Mesothelial cell of epicardium (in vitro differentiated cells): Measurements from ENCODE around the gene RPS17. TPM values are rescaled to one million over a fixed set of nuclear protein-coding genes. Genes with fewer than 3 reads are reported as not detected.
"Not testable (repeated sequence)": the region's sequence is repeated elsewhere in the genome, so short reads cannot be mapped to it uniquely, and the experiment has no call there.

Experiments
- DNase-seq, 2 experiments: peaks; one replicate each; pipeline ENCODE4 v3.0.0; 2021; ENCODE audit warnings: low spot score in 2 of 2; ENCODE audit not compliant: unreplicated experiment in 2 of 2
- H3K27ac Mint-ChIP-seq: 2 replicates; pipeline ENCODE4 v1.8.0; 2021; ENCODE audit warnings: mixed read lengths
- H3K27me3 Mint-ChIP-seq: 2 replicates; pipeline ENCODE4 v1.8.0; 2021; ENCODE audit warnings: low read depth, mixed read lengths
- H3K36me3 Mint-ChIP-seq: 2 replicates; pipeline ENCODE4 v1.8.0; 2021; ENCODE audit warnings: mixed read lengths
- H3K4me1 Mint-ChIP-seq: 2 replicates; pipeline ENCODE4 v1.8.0; 2021; ENCODE audit warnings: mixed read lengths
- H3K4me3 Mint-ChIP-seq: 2 replicates; pipeline ENCODE4 v1.8.0; 2021; ENCODE audit warnings: mild to moderate bottlenecking, moderate library complexity, mixed read lengths
- H3K9me3 Mint-ChIP-seq: 2 replicates; pipeline ENCODE4 v1.8.0; 2021; ENCODE audit warnings: mixed read lengths
- CTCF ChIP-seq: fragments of 200-600 bp; sonication (generic); IDR thresholded peaks from one replicate; pipeline ENCODE4 v1.5.0; 2021; ENCODE audit warnings: antibody characterized with exemption; ENCODE audit not compliant: unreplicated experiment
- total RNA-seq: library from RNA; stranded (reverse); gene quantifications from 3 replicates; pipeline ENCODE4 v1.2.1, GENCODE V29; 2021

The RPS17 gene
- total RNA-seq, 1 donor from 2014 or later, result 1,564 TPM

DNA sequence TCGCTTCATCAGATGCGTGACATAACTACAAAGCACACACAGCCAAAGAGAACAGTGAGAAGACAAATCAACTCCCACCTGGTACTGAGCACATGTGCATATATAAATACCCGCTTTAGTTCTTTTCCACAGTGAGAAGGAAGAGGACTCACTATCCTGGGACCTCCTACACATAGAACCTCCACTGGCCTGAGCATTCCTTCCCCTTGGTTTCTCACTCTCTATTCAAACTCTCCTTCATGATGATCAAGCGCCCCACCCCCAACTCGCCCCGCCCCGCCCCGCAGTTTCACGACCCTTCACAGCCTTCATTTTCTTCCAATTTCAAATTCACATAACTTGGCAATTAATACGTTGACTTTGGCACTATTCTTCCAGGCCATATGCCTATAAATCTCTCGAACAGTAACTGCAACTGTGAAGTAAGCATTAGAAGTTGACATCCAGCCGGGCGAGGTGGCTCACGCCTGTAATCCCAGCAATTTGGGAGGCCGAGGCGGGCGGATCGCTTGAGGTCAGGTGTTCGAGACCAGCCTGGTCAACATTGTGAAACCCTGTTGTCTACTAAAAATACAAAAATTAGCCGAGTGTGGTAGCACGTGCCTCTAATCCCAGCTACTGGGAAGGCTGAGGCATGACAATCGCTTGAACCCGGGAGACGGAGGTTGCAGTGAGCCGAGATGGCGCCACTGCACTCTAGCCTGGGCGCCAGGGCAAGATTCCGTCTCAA lies 1.1 kb downstream of the RPS17 start:
- Mint-ChIP-seq H3K27ac (peak overlapping the region; percentile 92), H3K4me1 (peaks cover 39% of the 10 kb centered on the region), H3K4me3 (peak overlapping the region; percentile 94), H3K36me3 (peaks cover 24% of the 10 kb centered on the region), H3K27me3 (no peaks in the 10 kb centered on the region), H3K9me3 (no peaks in the 10 kb centered on the region)
- no peak for TF ChIP-seq CTCF
- no peak for DNase-seq

DNA sequence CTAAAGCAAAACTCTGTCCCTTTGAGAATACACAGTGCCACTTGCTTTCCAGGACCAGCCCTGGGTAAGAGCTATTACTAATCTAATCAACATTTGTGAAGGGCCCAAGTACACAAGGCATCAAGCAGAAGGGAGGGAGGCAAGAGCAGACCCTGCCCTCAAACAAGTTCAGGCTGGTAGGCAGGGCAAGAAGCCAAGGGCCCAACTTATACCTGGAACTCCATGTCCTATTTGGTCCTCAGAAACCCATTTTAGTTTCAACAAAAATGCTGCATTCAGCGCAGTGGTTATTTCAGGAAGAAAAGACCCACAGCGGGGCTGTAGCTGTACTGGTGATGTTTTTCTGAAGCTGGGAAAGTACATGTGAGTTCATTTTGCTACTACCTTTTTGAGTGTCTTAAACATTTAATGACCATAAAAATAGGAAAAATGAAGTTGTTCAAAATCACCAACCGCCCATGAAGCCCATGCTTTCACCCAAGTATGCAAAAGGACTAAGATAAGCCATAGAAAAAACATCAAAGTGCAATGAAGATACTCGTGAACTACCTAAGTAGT lies 2.8 kb downstream of the RPS17 start:
- Mint-ChIP-seq H3K36me3 (peaks cover 28% of the 10 kb centered on the region), H3K27ac (peak overlapping the region; percentile 47), H3K4me1 (peaks cover 31% of the 10 kb centered on the region)

DNA sequence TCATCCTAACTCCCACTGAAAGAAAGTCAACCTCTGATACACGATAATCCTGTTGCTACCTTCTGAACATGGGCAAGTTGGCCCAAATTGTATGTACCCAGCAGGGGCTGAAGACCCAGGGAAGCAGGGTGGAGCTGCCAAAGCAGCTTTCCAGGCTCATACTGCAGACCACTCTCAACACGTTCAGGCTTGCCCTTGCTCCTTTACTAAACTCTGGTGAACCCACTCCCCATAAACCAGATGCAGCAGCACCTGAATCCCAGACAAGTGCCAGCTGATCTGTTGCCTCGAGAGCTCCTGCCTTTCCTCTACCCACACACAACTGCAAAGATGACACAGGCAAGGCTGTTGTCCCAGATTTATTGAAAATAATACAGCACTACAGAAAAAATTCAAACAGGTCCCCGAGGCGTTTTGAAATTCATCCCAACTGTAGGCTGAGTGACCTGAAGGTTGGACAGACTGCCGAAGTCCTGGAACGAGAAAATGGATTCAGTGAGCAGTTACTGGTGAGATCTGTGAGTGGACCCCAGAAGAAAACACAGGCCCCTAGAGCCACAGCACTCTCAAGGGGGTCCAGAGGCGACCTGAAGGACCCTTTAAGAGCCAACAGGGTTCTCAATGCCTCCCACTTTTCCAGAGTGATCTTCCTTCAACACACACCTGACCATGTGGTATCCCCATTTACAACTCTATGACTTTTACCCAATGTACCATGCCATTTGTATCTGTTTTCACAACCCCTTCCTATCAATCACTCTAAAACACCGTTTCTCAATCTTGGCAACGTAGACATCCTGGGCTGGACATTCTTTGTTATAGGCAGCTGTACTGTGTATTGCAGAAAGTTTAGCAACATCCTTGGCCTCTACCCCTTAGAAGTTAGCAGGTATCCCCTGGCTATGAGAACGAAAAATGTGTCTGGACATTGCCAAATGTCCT lies 3.6 kb downstream of the RPS17 start:
- Mint-ChIP-seq H3K27me3 (no peaks in the 10 kb centered on the region), H3K9me3 (no peaks in the 10 kb centered on the region), H3K4me3 (no peak overlapping the region), H3K27ac (peak overlapping the region; percentile 80), H3K36me3 (peaks cover 28% of the 10 kb centered on the region), H3K4me1 (peaks cover 30% of the 10 kb centered on the region)
- DNase-seq, result no peak
- TF ChIP-seq CTCF, result no peak

More for the DNA sequence above, 2.8 kb downstream of the RPS17 start:
- DNase-seq, result no peak
- Mint-ChIP-seq H3K27me3 (no peaks in the 10 kb centered on the region), H3K9me3 (no peaks in the 10 kb centered on the region), H3K4me3 (peak overlapping the region; percentile 51)
- no peak for TF ChIP-seq CTCF

GRCh38 chr15:82535566-82536408 lies 4.5 kb downstream of the RPS17 start:
- no peak for TF ChIP-seq CTCF
- Mint-ChIP-seq H3K4me1 (peaks cover 24% of the 10 kb centered on the region), H3K36me3 (peaks cover 28% of the 10 kb centered on the region), H3K27ac (peak overlapping the region; percentile 80), H3K4me3 (no peak overlapping the region), H3K9me3 (no peaks in the 10 kb centered on the region), H3K27me3 (no peaks in the 10 kb centered on the region)
- DNase-seq, result no peak

DNA sequence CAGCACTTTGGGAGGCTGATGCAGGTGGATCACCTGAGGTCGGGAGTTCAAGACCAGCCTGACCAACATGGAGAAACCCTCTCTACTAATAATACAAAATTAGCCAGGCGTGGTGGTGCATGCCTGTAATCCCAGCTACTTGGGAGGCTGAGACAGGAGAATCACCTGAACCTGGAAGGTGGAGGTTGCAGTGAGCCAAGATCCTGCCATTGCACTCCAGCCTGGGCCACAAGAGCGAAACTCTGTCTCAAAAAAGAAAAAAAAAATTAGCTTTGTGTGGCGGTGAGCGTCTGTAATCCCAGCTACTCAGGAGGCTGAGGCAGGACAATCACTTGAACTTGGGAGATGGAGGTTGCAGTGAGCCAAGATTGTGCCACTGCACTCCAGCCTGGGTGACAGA lies 5.1 kb downstream of the RPS17 start:
- H3K4me3 Mint-ChIP-seq, H3K9me3 Mint-ChIP-seq, DNase-seq, H3K27me3 Mint-ChIP-seq, H3K27ac Mint-ChIP-seq: not testable (repeated sequence)
- Mint-ChIP-seq H3K36me3 (peaks cover 28% of the 10 kb centered on the region), H3K4me1 (peaks cover 24% of the 10 kb centered on the region)

DNA sequence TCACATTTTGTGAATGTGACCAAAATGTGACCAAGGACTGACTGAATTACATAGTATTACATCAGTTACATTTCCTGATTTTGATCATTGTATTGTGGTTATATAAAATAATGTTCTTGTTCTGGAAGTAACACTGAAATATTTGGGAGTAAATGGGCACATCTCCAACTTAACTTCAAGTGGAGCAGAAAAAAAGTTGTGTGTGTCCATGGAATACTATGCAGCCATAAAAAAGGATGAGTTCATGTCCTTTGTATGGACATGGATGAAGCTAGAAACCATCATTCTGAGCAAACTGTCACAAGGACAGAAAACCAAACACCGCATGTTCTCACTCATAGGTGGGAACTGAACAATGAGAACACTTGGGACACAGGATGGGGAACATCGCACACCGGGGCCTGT lies 5.8 kb downstream of the RPS17 start:
- DNase-seq, H3K27me3 Mint-ChIP-seq, H3K27ac Mint-ChIP-seq, H3K9me3 Mint-ChIP-seq, H3K4me3 Mint-ChIP-seq: not testable (repeated sequence)
- peaks cover 28% of the 10 kb centered on the region for H3K36me3 Mint-ChIP-seq
- peaks cover 24% of the 10 kb centered on the region for H3K4me1 Mint-ChIP-seq
